ENCODE data around the gene LRP6.
"Not testable (repeated sequence)": the region's sequence is repeated elsewhere in the genome, so short reads cannot be mapped to it uniquely, and the experiment has no call there.

Gene LRP6

GRCh38 chr12:12156828-12157227 is 110.0 kb downstream of the LRP6 start:
- Mint-ChIP-seq H3K9me3 (no peaks in the 10 kb centered on the region), H3K27me3 (no peaks in the 10 kb centered on the region), H3K4me1 (ENCODE audit: low read depth) (no peaks in the 10 kb centered on the region), H3K27ac (no peak overlapping the region), H3K4me3 (no peak overlapping the region), H3K36me3 (ENCODE audit: low read depth) (no peaks in the 10 kb centered on the region)

- Mint-ChIP-seq H3K36me3 (ENCODE audit: low read depth) (no peaks in the 10 kb centered on the region), H3K9me3 (no peaks in the 10 kb centered on the region), H3K27me3 (no peaks in the 10 kb centered on the region), H3K4me1 (ENCODE audit: low read depth) (no peaks in the 10 kb centered on the region), H3K27ac (no peak overlapping the region), H3K4me3 (no peak overlapping the region)
These were observed 110.7 kb downstream of the LRP6 start for GRCh38 chr12:12156116-12156515.

- H3K4me3 Mint-ChIP-seq = no peak overlapping the region
- no peak overlapping the region for H3K27ac Mint-ChIP-seq
- no peaks in the 10 kb centered on the region for H3K9me3 Mint-ChIP-seq
- no peaks in the 10 kb centered on the region for H3K36me3 Mint-ChIP-seq (ENCODE audit: low read depth)
- no peaks in the 10 kb centered on the region for H3K4me1 Mint-ChIP-seq (ENCODE audit: low read depth)
- H3K27me3 Mint-ChIP-seq = no peaks in the 10 kb centered on the region
These were observed 113.2 kb downstream of the LRP6 start for GRCh38 chr12:12153596-12153995.

- Mint-ChIP-seq H3K27ac (no peak overlapping the region), H3K4me1 (ENCODE audit: low read depth) (no peaks in the 10 kb centered on the region), H3K4me3 (no peak overlapping the region), H3K27me3 (no peaks in the 10 kb centered on the region), H3K9me3 (no peaks in the 10 kb centered on the region), H3K36me3 (ENCODE audit: low read depth) (peaks cover 9% of the 10 kb centered on the region)
These were observed 119.7 kb downstream of the LRP6 start for GRCh38 chr12:12147111-12147510.

- H3K4me3 Mint-ChIP-seq; H3K9me3 Mint-ChIP-seq; H3K36me3 Mint-ChIP-seq (ENCODE audit: low read depth); H3K27ac Mint-ChIP-seq; H3K4me1 Mint-ChIP-seq (ENCODE audit: low read depth); H3K27me3 Mint-ChIP-seq: not testable (repeated sequence)
These were observed 122.3 kb downstream of the LRP6 start for GRCh38 chr12:12144531-12144930.

DNA sequence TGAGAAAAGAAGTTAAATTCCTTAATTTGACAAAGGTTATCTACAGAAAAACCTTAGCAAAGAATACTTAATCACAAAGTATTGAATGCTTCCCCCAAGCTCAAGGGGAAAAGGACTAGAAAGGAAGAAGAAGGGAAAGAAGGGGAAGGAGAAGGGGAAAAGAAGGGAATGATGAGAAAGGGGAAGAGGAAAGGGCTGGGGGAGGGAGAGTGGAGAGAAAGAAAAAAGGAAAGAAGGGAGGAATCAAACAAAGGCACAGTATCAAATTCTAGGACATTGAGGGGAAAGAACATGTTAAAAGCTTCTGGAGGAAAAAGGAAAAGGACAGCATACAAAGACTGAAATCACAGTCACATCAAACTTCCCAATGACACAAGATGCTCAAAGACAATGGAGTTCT is 125.8 kb downstream of the LRP6 start:
- H3K4me1 Mint-ChIP-seq (ENCODE audit: low read depth) = no peaks in the 10 kb centered on the region
- no peaks in the 10 kb centered on the region for H3K27me3 Mint-ChIP-seq
- no peak overlapping the region for H3K4me3 Mint-ChIP-seq
- no peaks in the 10 kb centered on the region for H3K9me3 Mint-ChIP-seq
- no peak overlapping the region for H3K27ac Mint-ChIP-seq
- peaks cover 5% of the 10 kb centered on the region for H3K36me3 Mint-ChIP-seq (ENCODE audit: low read depth)

GRCh38 chr12:12138203-12139154 is 128.4 kb downstream of the LRP6 start:
- no peaks in the 10 kb centered on the region for H3K9me3 Mint-ChIP-seq
- H3K27ac Mint-ChIP-seq = no peak overlapping the region
- no peak overlapping the region for H3K4me3 Mint-ChIP-seq
- peaks cover 10% of the 10 kb centered on the region for H3K36me3 Mint-ChIP-seq (ENCODE audit: low read depth)
- no peaks in the 10 kb centered on the region for H3K4me1 Mint-ChIP-seq (ENCODE audit: low read depth)
- H3K27me3 Mint-ChIP-seq = peaks cover 6% of the 10 kb centered on the region

GRCh38 chr12:12133785-12134184 is 133.1 kb downstream of the LRP6 start:
- Mint-ChIP-seq H3K4me1 (ENCODE audit: low read depth) (no peaks in the 10 kb centered on the region), H3K4me3 (no peak overlapping the region), H3K36me3 (ENCODE audit: low read depth) (peaks cover 10% of the 10 kb centered on the region), H3K27ac (no peak overlapping the region), H3K9me3 (no peaks in the 10 kb centered on the region), H3K27me3 (peaks cover 6% of the 10 kb centered on the region)

GRCh38 chr12:12133259-12133658 is 133.6 kb downstream of the LRP6 start:
- Mint-ChIP-seq H3K27ac (no peak overlapping the region), H3K27me3 (peaks cover 6% of the 10 kb centered on the region), H3K36me3 (ENCODE audit: low read depth) (peaks cover 8% of the 10 kb centered on the region), H3K4me1 (ENCODE audit: low read depth) (no peaks in the 10 kb centered on the region), H3K4me3 (no peak overlapping the region), H3K9me3 (no peaks in the 10 kb centered on the region)

DNA sequence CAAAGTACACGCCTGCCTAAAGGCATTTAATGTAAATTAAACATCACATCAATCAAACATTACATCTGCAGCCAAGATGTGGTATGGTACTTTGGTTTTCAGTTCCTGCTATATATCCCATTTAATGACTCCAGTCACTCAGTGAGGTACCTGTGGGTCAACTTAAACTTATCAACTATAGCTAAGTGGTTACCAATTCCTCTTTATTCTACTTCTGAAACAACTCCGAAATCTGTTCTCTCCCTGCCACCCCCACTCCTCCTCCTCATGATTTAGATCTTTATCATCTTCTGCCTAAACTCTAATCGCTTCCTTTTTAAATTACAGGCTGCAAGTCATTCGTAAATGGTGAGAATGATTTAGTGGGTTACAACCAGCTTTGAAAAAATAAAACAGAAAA is 138.2 kb downstream of the LRP6 start:
- no peaks in the 10 kb centered on the region for H3K27me3 Mint-ChIP-seq
- no peaks in the 10 kb centered on the region for H3K9me3 Mint-ChIP-seq
- H3K4me1 Mint-ChIP-seq (ENCODE audit: low read depth) = no peaks in the 10 kb centered on the region
- H3K4me3 Mint-ChIP-seq = no peak overlapping the region
- H3K36me3 Mint-ChIP-seq (ENCODE audit: low read depth) = no peaks in the 10 kb centered on the region
- no peak overlapping the region for H3K27ac Mint-ChIP-seq

DNA sequence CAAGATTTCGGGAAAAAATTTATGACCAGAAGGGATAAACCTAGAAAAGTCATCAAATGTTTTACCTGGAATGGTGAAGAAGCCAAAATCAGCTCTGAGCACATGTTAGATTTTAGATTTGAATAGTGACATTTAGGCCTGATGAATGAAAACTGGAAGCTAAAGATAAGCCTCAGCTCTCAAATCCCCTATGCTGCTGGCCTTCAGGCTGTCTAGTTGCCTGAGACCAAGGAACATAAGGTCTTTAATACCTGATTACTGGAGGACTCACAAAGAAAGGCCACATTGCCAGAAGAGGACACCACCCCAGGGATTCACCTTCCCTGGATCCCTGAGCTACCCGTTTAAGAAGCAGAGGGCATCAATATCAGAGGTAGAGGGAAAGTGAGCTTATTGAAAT is 139.5 kb downstream of the LRP6 start:
- Mint-ChIP-seq H3K4me3 (no peak overlapping the region), H3K4me1 (ENCODE audit: low read depth) (no peaks in the 10 kb centered on the region), H3K27me3 (no peaks in the 10 kb centered on the region), H3K27ac (no peak overlapping the region), H3K36me3 (ENCODE audit: low read depth) (no peaks in the 10 kb centered on the region), H3K9me3 (no peaks in the 10 kb centered on the region)

DNA sequence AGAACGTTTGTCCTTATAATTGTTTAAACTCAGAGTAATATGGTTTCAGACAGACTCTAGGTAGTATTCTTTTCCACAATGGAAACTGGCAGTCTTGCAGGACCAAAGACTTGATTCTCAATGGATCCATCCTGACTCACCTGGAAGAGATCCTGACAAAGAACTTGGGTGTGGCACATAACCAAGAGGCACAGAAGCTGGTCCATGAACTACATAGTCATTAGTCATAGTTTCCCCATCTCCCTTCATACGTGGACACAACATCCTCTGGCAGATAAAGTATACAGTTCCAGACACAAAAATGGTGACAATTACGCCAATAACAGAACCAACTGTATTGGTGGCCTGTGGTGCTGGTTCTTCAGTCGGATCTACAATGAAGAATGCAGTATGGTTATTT is 140.3 kb downstream of the LRP6 start:
- Mint-ChIP-seq H3K27me3 (no peaks in the 10 kb centered on the region), H3K27ac (no peak overlapping the region), H3K9me3 (no peaks in the 10 kb centered on the region), H3K4me1 (ENCODE audit: low read depth) (no peaks in the 10 kb centered on the region), H3K4me3 (no peak overlapping the region), H3K36me3 (ENCODE audit: low read depth) (no peaks in the 10 kb centered on the region)

GRCh38 chr12:12123036-12123604 is 143.7 kb downstream of the LRP6 start:
- Mint-ChIP-seq H3K4me1 (ENCODE audit: low read depth) (no peaks in the 10 kb centered on the region), H3K9me3 (no peaks in the 10 kb centered on the region), H3K27me3 (no peaks in the 10 kb centered on the region), H3K4me3 (no peak overlapping the region), H3K27ac (no peak overlapping the region), H3K36me3 (ENCODE audit: low read depth) (no peaks in the 10 kb centered on the region)

DNA sequence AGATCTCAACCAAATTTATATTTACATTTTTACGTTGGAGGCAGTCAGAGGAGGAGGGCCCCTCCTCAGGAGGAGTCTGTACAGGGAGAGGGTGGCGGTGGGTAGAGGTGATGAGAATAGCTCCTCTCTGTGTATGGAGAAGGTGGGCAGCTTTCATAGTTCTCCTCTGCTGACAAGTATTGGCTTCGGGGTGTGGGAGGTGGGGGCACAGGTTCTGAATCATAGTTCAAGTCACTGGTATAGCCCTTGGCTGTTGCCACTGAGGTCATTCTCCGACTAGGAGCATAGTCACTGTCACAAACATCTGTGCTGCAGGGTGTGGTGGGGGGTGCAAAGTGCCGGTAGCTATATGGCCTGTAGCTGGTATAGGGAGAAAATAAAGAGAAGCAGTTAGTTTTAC is 145.8 kb downstream of the LRP6 start:
- Mint-ChIP-seq H3K4me3 (no peak overlapping the region), H3K27me3 (no peaks in the 10 kb centered on the region), H3K36me3 (ENCODE audit: low read depth) (no peaks in the 10 kb centered on the region), H3K4me1 (ENCODE audit: low read depth) (no peaks in the 10 kb centered on the region), H3K9me3 (no peaks in the 10 kb centered on the region), H3K27ac (no peak overlapping the region)

- no peak overlapping the region for H3K27ac Mint-ChIP-seq
- H3K36me3 Mint-ChIP-seq (ENCODE audit: low read depth) = no peaks in the 10 kb centered on the region
- no peaks in the 10 kb centered on the region for H3K27me3 Mint-ChIP-seq
- H3K4me1 Mint-ChIP-seq (ENCODE audit: low read depth) = no peaks in the 10 kb centered on the region
- no peak overlapping the region for H3K4me3 Mint-ChIP-seq
- H3K9me3 Mint-ChIP-seq = no peaks in the 10 kb centered on the region
These were observed 150.2 kb downstream of the LRP6 start for GRCh38 chr12:12116677-12117076.

- no peaks in the 10 kb centered on the region for H3K9me3 Mint-ChIP-seq
- no peaks in the 10 kb centered on the region for H3K36me3 Mint-ChIP-seq (ENCODE audit: low read depth)
- no peaks in the 10 kb centered on the region for H3K27me3 Mint-ChIP-seq
- H3K4me1 Mint-ChIP-seq (ENCODE audit: low read depth) = no peaks in the 10 kb centered on the region
- H3K27ac Mint-ChIP-seq = no peak overlapping the region
- H3K4me3 Mint-ChIP-seq = no peak overlapping the region
These were observed 151.3 kb downstream of the LRP6 start for GRCh38 chr12:12115514-12115913.
